Endothelial cell of umbilical vein (primary cell): ENCODE results near the gene TMEM266. TPM values are rescaled to one million over a fixed set of nuclear protein-coding genes. Genes with fewer than 3 reads are reported as not detected.

Source experiments
- BruUV-seq: library from RNA; stranded (reverse); fragments of 400-500 nt; replicated peaks from 2 replicates; lab custom pipeline; 2021; lab: Mats Ljungman, UMichigan
- CTCF ChIA-PET: fragments of 300-600, 350-600 bp; sonication (Branson Sonifier 250); formaldehyde crosslinking; loops from one replicate; lab custom pipeline; 2021; ENCODE audit warnings: antibody characterized with exemption, inconsistent platforms; lab: Charles Lee
- POLR2A ChIA-PET: fragments of 300-600, 350-600 bp; sonication (Branson Sonifier 250); formaldehyde crosslinking; loops from one replicate; lab custom pipeline; 2021; ENCODE audit warnings: antibody characterized with exemption, inconsistent platforms; lab: Charles Lee
- DNase-seq: peaks from one replicate; pipeline ENCODE4 v3.0.0-alpha.2; 2011; ENCODE audit warnings: low read depth, low spot score
- FAIRE-seq: peaks from 2 replicates; lab custom pipeline; 2011; peaks lifted over from hg19 to GRCh38; lab: Jason Lieb, UNC
- H2AFZ ChIP-seq: 2 replicates; pipeline ENCODE4 v1.6.0; 2012; ENCODE audit warnings: low read depth, low read length, control low read depth, inconsistent platforms
- H3K27ac ChIP-seq: 2 replicates; pipeline ENCODE4 v1.5.1; 2011; ENCODE audit warnings: low read depth, mild to moderate bottlenecking, control low read depth, low read length, moderate library complexity; ENCODE audit not compliant: insufficient read depth
- H3K27me3 ChIP-seq, 2 experiments: 2 replicates each; pipeline versions ENCODE4 v1.6.0 to v1.6.1; 2011; ENCODE audit warnings: low read length in 2 of 2, mixed read lengths in 1 of 2; ENCODE audit not compliant: control insufficient read depth in 2 of 2, insufficient read depth in 2 of 2
- H3K36me3 ChIP-seq, 2 experiments: 2 replicates in 1 of 2; 3 replicates in 1 of 2; pipeline ENCODE4 v1.5.1; 2011; ENCODE audit warnings: low read length in 2 of 2, mild to moderate bottlenecking in 1 of 2, moderate library complexity in 1 of 2; ENCODE audit not compliant: control insufficient read depth in 2 of 2, insufficient read depth in 2 of 2; ENCODE audit errors: extremely low read depth in 1 of 2
- H3K4me1 ChIP-seq: 3 replicates; pipeline ENCODE4 v1.5.1; 2011; ENCODE audit warnings: mild to moderate bottlenecking, low read length; ENCODE audit not compliant: control insufficient read depth, insufficient read depth; ENCODE audit errors: extremely low read depth
- H3K4me2 ChIP-seq: 2 replicates; pipeline ENCODE4 v1.6.1; 2011; ENCODE audit warnings: low read length, control low read depth, mixed read lengths; ENCODE audit not compliant: insufficient read depth
- H3K4me3 ChIP-seq, 3 experiments: fragments of 200-600 bp in 1 of 3; sonication (generic), shearing (Covaris generic) in 1 of 3; replicated peaks in 1 of 3; 2 replicates each; pipeline ENCODE4 v1.5.1; 2011 to 2016; ENCODE audit warnings: control low read depth in 3 of 3, low read length in 3 of 3, mild to moderate bottlenecking in 2 of 3, inconsistent platforms in 1 of 3, low read depth in 1 of 3, moderate library complexity in 1 of 3; ENCODE audit not compliant: insufficient read depth in 1 of 3
- H3K79me2 ChIP-seq: 2 replicates; pipeline ENCODE4 v1.6.0; 2012; ENCODE audit warnings: low read length, inconsistent platforms; ENCODE audit not compliant: control insufficient read depth, insufficient read depth
- H3K9ac ChIP-seq: replicated peaks from 2 replicates; pipeline ENCODE3; 2011; ENCODE audit warnings: low read length, control low read depth; ENCODE audit not compliant: insufficient read depth; ENCODE audit errors: extremely low read depth
- H3K9me1 ChIP-seq: replicated peaks from 3 replicates; pipeline ENCODE4 v1.6.0; 2011; ENCODE audit warnings: mild to moderate bottlenecking, low read length; ENCODE audit not compliant: control insufficient read depth, insufficient read depth; ENCODE audit errors: extremely low read depth
- H3K9me3 ChIP-seq: replicated peaks from 2 replicates; pipeline ENCODE4 v1.5.1; 2012; ENCODE audit warnings: low read length, inconsistent platforms; ENCODE audit not compliant: control insufficient read depth, insufficient read depth
- H4K20me1 ChIP-seq: replicated peaks from 2 replicates; pipeline ENCODE3; 2011; ENCODE audit warnings: mild to moderate bottlenecking, low read length; ENCODE audit not compliant: control insufficient read depth, insufficient read depth; ENCODE audit errors: extremely low read depth
- EZH2 ChIP-seq: IDR thresholded peaks from 2 replicates; pipeline ENCODE4 v1.6.1; 2012; ENCODE audit warnings: borderline replicate concordance, low read depth, mild to moderate bottlenecking, moderate library complexity, low read length, inconsistent platforms; ENCODE audit not compliant: severe bottlenecking
- FOS ChIP-seq: IDR thresholded peaks from 2 replicates; pipeline ENCODE4 v1.6.1; 2011; ENCODE audit warnings: mild to moderate bottlenecking, low read length, moderate library complexity, borderline replicate concordance; ENCODE audit not compliant: insufficient read depth
- GATA2 ChIP-seq: IDR thresholded peaks from 2 replicates; pipeline ENCODE4 v1.7.0; 2011; ENCODE audit warnings: low read depth, mild to moderate bottlenecking, moderate library complexity, mixed read lengths, low read length; ENCODE audit not compliant: insufficient read length, insufficient read depth
- JUN ChIP-seq: IDR thresholded peaks from 2 replicates; pipeline ENCODE4 v1.6.1; 2011; ENCODE audit warnings: borderline replicate concordance, low read depth; ENCODE audit not compliant: insufficient read length, insufficient read depth
- MYC ChIP-seq: IDR thresholded peaks from one replicate; pipeline ENCODE4 v1.6.1; 2011; ENCODE audit warnings: mild to moderate bottlenecking, low read depth, low read length
- POLR2A ChIP-seq: IDR thresholded peaks from 2 replicates; pipeline ENCODE4 v1.6.1; 2012; ENCODE audit warnings: low read depth, mild to moderate bottlenecking, control low read depth, low read length
- POLR2AphosphoS5 ChIP-seq: IDR thresholded peaks from 2 replicates; pipeline ENCODE4 v1.6.1; 2012; ENCODE audit warnings: low read depth, mild to moderate bottlenecking, control low read depth, low read length, moderate library complexity; ENCODE audit not compliant: insufficient read depth
- dilution Hi-C: fragments of 300-500 bp; cut with MboI; formaldehyde crosslinking; loops from one replicate; pipeline ENCODE4 v1.15.0; 2019; ENCODE audit warnings: low sequenced_read_pairs; ENCODE audit not compliant: extremely low pct_ligation_motif_present
- intact Hi-C: fragments of 100-400 bp; cut with micrococcal nuclease; formaldehyde crosslinking; loops from one replicate; pipeline ENCODE4 v1.10.0; 2022
- polyA plus RNA-seq, 4 experiments: library from polyadenylated mRNA; depleted of rRNA in 3 of 4; stranded (reverse) in 3 of 4; unstranded in 1 of 4; fragments of >200 nt; gene quantifications; 2 replicates each; pipeline versions ENCODE4 v1.2.1 to v1.2.3, GENCODE V29; 2011 to 2012; ENCODE audit warnings: missing spikeins in 1 of 4
- total RNA-seq: library from RNA; stranded (reverse); gene quantifications from 2 replicates; pipeline ENCODE4 v1.2.3, GENCODE V29; 2021
- TF ChIP-seq, protein P1 (sequence below): IDR thresholded peaks from 2 replicates; pipeline ENCODE4 v1.6.1; 2011; ENCODE audit not compliant: insufficient read depth, insufficient read length
- TF ChIP-seq, protein P2 (sequence below), 2 donors: IDR thresholded peaks; 1 replicate in 1 of 2; 2 replicates in 1 of 2; pipeline ENCODE4 v1.5.1; 2011; ENCODE audit warnings: low read length in 2 of 2, mild to moderate bottlenecking in 2 of 2, moderate library complexity in 2 of 2, control low read depth in 1 of 2, inconsistent platforms in 1 of 2, low read depth in 1 of 2; ENCODE audit not compliant: insufficient read depth in 1 of 2; ENCODE audit errors: extremely low read depth in 1 of 2

The TMEM266 gene
- total and polyA plus RNA-seq, 2 donors (not counting 3 experiments of a cell fraction or from before 2014, with no cell fraction given) = not detected

DNA sequence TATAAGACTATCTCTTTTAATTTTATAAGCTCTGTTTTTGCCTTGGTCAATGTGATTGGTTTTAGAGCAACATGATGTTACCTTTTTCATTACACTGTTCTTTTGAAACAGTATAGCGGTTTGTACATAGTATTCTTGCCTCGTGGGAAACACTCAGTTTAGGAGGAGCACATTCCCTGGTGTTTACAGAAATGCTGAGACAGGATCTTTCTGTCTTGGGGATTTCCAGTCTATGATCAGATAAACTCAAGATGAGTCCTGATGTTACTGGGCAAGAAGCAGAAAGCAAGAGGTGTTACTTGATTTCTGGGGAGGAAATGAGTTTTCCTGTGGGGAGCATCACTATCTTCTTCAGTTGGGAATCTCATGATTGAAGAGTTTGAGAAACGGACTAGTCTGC is 2.5 kb downstream of the TMEM266 start:
- TF ChIP-seq MYC (no peak), EZH2 (no peak), FOS (no peak), JUN (no peak), GATA2 (no peak), POLR2AphosphoS5 (no peak), POLR2A (no peak)
- TF ChIP-seq, protein P1, sequence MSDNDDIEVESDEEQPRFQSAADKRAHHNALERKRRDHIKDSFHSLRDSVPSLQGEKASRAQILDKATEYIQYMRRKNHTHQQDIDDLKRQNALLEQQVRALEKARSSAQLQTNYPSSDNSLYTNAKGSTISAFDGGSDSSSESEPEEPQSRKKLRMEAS = no peak
- TF ChIP-seq, protein P2, sequence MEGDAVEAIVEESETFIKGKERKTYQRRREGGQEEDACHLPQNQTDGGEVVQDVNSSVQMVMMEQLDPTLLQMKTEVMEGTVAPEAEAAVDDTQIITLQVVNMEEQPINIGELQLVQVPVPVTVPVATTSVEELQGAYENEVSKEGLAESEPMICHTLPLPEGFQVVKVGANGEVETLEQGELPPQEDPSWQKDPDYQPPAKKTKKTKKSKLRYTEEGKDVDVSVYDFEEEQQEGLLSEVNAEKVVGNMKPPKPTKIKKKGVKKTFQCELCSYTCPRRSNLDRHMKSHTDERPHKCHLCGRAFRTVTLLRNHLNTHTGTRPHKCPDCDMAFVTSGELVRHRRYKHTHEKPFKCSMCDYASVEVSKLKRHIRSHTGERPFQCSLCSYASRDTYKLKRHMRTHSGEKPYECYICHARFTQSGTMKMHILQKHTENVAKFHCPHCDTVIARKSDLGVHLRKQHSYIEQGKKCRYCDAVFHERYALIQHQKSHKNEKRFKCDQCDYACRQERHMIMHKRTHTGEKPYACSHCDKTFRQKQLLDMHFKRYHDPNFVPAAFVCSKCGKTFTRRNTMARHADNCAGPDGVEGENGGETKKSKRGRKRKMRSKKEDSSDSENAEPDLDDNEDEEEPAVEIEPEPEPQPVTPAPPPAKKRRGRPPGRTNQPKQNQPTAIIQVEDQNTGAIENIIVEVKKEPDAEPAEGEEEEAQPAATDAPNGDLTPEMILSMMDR (IDR thresholded peaks at IDR 0.05; ENCODE audit: extremely low read depth in 1 of 2, insufficient read depth in 1 of 2, low read depth in 1 of 2, low read length in 2 of 2) = no peak
- peaks cover 8% of the 10 kb centered on the region for H3K4me1 ChIP-seq
- no peaks in the 10 kb centered on the region for H3K9me3 ChIP-seq
- CTCF ChIA-PET = interaction anchor here (1.0 to 8.5 kb wide), 3 partner anchors 9 to 88 kb away, joined by 3 to 183 read pairs (median 4); no protein-coding TSS in a partner anchor
- H2AFZ ChIP-seq = no peak overlapping the region
- H3K79me2 ChIP-seq = no peaks in the 10 kb centered on the region
- H3K4me2 ChIP-seq = no peak overlapping the region
- no TSS peak for BruUV-seq
- dilution Hi-C loops (no loop called here), intact Hi-C loops (no loop called here)
- no peaks in the 10 kb centered on the region for H3K36me3 ChIP-seq
- no peaks in the 10 kb centered on the region for H4K20me1 ChIP-seq
- no peak for DNase-seq
- no peak overlapping the region for H3K9ac ChIP-seq
- no peak overlapping the region for H3K4me3 ChIP-seq
- no peak for FAIRE-seq
- H3K9me1 ChIP-seq = no peaks in the 10 kb centered on the region
- POLR2A ChIA-PET = interaction anchor here (0.5 kb wide), 1 partner anchor 58 kb away, joined by 3 read pairs; no protein-coding TSS in a partner anchor
- peaks cover 56 to 78% of the 10 kb centered on the region in 2 experiments for H3K27me3 ChIP-seq
- H3K27ac ChIP-seq = no peak overlapping the region
